NCI-H748 treated with DMSO at 0.1 percent for 48 hours (cell line): Measurements from ENCODE around the gene RNF212B.

Experiments used
- DNase-seq: peaks from one replicate; lab custom pipeline; 2025; lab: John Stamatoyannopoulos, UW

RNF212B gene

DNA sequence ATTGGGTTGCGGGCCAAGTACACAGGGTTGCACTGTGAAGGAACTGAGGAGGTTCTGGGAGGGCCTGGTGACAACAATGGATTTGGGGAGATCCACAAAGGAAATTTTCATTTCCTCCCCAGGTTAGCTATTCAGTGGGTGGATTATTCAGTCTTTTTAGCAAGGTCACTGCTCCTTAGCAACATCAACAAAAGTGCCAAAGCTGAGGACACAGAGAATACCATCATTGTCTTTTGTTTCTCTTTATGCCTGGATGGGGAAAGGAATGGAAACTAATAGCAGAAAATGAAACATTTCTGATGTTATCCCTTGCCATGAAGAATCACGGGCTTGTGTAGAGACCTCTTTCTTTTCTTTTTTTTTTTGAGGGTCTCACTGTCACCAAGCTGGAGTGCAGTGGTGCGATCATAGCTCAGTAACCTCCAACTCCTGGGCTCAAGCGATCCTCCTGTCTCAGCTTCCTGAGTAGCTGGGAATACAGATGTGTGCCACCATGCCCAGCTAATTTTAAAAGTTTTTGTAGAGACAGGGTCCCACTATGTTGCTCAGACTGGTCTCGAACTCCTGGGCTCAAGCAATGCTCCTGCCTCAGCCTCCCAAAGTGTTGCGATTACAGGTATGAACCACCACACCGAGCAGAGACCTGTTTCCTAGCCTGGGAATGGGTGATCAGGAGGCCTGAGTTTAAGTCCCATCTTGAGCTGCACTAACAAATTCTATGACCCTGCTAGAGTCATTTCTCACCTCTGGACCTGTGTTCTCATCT is 58.5 kb downstream of the RNF212B start:
- no peak for DNase-seq

GRCh38 chr14:23297096-23297495 is 59.4 kb downstream of the RNF212B start:
- DNase-seq = no peak

DNA sequence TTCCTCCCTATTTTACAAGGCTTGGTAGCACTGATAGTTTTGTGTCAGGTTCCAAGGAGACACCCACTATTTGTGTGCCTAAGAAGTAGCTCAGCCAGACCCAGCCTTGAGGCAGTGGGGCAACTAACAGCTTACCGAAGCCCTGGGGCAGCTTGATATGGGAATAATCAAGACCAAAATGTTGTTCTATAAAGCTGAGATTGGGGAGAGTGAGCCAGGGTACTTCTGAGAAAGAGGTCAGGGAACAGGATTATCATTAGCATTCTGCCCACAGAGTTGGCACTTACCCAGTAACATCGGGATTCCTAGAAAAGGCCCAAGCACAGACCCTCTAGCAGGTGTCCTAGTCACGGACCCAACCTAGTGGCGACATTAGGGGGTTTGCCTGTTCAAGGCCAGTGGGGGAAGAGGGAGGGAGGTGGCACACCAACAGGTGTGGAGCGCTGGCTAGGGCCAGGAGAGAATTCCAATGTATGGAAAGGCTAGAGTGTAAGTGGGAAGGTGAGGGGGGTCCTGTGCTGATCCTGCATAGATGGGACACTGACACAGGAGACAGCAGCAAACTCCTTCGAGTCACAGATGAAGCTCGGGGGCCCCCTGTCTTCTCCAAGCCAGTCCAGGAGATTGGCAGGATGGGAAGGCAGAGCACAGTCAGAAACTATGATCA is 60.0 kb downstream of the RNF212B start:
- no peak for DNase-seq

DNA sequence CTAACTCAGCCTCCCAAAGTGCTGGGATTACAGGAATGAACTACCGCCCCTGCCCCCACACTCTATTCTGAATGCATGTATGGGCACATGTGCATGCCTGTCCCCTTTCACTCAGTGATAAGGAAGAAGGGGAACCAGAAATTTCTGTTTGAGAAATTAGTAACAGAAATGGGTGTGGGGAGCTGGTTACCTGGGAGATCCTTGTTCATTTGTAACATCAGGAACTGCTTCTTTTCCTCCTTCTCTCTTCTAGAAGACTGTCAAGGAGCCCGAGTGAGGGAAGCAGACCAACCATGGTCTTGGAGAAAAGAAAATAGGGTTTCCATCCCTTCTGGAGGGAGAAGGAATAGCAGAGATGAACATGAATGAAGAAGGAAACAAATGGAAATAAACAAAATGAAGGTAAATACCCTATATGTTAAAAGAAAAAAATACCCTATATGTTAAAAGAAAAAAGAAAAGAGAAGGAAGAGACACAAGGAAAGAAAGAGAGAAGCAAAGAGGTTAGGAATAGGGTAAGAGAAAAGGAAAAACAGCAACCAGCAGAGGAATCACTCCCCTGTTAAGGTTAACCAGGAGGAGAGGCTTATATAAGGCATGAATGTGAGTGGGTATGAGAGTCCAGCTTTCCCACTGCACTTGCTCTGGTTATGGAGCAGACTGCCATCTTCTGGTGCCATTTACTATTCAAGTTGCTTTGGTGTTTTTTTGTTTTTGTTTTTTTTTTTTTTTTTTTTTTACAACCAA is 61.6 kb downstream of the RNF212B start:
- no peak for DNase-seq

GRCh38 chr14:23299986-23300686 is 62.4 kb downstream of the RNF212B start:
- no peak for DNase-seq

GRCh38 chr14:23300687-23301223 is 63.0 kb downstream of the RNF212B start:
- DNase-seq = peak; percentile 47

GRCh38 chr14:23301288-23301968 is 63.7 kb downstream of the RNF212B start:
- peak; percentile 98 for DNase-seq

DNA sequence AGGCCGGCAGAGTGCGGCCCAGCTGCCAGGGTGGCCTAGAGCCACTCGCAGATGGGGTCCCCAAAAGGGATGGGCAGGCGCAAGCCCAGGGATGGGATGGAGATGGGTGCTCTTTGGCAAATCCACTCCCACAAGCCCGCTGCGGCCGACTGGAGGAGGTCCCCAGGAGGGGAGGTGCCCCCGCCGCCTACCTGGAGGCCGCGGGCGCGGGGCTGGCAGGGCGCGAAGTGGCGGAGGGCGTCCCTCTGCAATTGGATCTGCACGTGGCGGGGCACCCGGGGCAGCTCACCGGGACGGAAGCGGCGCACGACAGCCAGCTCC is 64.2 kb downstream of the RNF212B start:
- DNase-seq = no peak

DNA sequence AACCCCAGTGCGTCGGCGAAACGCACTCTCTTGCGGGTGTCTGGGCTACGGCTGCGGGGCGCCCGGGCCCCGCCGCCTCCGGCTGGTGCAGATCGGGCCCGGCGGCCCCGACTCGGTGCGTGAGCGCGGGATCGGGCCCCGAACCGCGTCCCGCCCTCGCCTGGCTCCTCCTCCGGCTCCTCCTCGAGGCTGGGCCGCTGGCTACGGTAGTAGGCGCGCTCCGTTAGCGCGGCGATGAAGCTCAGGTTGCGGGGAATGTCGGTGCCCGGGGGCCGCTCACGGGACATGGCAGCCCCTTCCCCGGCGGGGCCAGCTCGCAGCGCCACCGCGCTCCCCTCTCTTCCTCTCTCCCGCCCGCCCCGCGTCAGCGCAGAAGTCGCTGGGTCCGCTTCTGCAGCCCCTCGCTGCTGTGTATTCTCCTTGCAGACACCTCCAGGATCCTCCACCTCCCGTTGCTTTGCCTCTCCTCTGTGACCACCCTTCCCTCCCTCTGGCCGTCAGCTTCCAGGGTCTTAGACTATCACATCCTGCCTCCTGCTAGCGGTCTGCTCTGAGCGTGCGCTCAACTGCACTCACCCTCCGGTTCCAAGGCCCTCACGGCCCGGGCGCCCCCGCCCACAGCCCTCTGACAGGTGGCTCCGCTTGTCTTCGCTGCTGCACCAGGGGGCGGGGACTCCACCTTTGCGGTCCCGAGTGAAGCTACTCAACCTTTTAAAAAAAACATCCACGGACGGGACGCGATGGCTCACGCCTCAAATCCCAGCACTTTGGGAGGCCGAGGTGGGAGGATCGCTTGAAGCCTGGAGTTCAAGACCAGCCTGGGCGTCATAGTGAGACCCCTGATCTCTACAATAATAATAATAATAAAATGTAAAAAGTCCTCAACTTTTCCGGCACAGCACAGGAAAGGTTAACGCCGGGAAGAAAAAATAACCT is 64.8 kb downstream of the RNF212B start, which contains the start of gene PPP1R3E:
Gene PPP1R3E, minus strand, starts transcription at position 570 of the 936 bp plus-strand sequence. Its CDS starts 283 bp downstream, at position 287.
- DNase-seq = peak; percentile 44

DNA sequence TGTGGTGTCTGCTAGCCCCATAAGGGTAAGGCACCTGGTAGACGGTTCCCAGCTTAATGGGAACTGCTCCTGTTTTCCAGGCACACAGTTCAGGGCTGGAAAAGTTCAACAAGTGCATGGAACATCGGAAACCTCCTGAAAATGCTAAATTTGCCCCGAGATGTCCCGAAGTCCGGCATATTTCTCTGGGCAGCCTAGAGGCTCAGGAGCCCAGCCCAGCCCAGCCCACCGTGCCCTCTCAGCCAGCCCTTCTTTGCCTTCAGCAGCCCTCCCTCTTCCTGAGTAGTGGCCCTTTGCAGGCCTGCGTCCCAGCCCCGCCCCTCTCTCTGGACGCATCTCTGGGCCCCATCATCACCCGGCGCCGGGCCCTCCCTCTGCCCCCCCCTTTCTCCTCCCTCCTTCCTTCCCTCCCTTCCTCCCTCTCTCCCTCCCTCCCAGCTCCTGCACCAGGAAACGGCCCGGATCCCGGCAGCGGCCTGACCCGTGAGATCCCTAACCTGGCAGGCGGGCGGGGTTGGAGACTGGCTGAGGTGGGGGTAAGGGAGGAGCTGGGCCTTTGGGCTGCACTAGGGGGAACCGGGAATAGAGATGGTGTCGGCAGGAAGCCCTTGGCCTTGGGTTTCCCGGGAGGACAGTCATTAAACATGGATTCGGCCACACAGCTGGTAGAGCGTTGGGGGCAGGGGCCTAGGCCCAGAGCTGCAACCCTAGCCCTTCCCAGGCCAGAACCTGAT is 68.8 kb downstream of the RNF212B start, which contains the start of gene BCL2L2:
Gene BCL2L2, plus strand, starts transcription at position 422 of the 734 bp plus-strand sequence. CDS start 935 bp downstream, outside the sequence.
- DNase-seq = peak; percentile 73

DNA sequence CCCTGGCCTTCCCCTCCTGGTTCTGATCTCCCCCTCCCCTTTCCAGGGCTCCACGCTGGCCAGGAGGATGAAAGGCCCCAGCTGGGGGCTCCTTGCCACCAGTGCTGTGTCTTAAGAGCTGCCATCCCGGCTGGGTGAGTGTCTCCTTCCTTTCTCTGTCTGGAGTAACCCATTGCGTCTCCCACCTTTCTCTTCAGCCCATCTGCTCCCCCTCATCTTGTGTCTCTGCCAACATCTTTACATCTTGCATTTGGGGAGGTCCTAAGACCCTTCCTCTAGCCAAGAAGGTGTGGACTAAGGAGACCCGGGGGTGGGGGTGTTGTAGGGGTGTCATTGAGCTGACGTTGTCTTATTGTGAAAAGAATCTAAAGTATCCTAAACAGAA is 69.4 kb downstream of the RNF212B start:
- DNase-seq = no peak

DNA sequence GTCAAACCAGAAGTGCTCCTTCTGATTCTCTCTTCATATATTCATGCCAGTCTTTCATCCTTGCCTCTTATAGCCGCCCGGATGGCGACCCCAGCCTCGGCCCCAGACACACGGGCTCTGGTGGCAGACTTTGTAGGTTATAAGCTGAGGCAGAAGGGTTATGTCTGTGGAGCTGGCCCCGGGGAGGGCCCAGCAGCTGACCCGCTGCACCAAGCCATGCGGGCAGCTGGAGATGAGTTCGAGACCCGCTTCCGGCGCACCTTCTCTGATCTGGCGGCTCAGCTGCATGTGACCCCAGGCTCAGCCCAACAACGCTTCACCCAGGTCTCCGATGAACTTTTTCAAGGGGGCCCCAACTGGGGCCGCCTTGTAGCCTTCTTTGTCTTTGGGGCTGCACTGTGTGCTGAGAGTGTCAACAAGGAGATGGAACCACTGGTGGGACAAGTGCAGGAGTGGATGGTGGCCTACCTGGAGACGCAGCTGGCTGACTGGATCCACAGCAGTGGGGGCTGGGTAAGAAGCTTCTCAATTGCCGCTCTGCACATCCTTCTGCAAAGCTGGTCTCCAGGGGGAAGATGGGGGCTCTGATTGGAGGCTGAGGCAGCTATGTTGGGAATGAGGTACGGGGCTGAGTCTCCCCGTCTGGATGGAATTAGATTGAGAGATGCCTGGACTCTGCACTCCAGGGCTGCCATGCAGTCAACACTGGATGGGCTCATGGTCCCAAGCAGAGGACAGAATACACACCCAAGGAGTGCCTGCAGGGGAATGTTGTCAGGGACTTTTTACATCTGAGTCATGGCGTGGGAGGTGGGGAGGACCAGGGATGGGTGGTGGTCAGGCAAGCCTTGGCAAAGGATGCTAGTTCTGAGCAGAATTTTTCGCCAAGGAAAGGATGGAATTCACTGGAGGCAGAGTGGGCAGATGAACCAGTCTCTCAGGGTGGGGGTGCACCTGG is 70.2 kb downstream of the RNF212B start:
- no peak for DNase-seq

DNA sequence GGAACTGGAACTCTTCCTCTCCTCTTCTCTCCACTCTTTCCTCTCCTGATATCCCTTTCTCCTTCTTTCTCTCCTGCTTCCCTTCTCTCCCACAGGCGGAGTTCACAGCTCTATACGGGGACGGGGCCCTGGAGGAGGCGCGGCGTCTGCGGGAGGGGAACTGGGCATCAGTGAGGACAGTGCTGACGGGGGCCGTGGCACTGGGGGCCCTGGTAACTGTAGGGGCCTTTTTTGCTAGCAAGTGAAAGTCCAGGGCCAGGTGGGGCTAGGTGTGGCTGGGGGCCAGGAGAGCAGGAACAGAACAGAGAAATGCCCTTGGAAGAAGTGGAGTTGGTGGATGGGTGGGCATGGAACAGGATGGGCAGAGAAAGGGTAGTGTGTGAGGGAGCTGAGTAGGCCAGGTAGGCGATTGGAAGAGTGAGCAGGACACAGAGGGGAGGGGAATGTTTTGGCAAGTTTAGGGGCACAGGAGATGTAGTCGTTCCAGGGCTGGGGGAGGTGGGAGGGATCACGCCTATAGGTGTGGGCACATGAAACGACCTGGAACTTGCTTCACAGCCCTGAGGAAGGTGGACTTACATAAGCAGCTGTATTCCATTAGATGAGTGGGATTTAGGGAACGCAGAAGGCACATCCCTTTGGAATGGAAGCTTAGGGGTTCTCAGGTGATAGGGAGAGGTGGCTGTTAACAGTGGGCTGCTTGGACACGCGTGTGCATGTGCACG is 71.1 kb downstream of the RNF212B start:
- DNase-seq = no peak

GRCh38 chr14:23310546-23310945 is 72.8 kb downstream of the RNF212B start:
- DNase-seq = no peak

- no peak for DNase-seq
These were observed 78.6 kb downstream of the RNF212B start for GRCh38 chr14:23316300-23316699.

- DNase-seq = no peak
These were observed 82.2 kb downstream of the RNF212B start for GRCh38 chr14:23319746-23320583.
